ENCODE data around the gene MAU2.

Gene MAU2

GRCh38 chr19:19354007-19354406, 33.4 kb downstream of the MAU2 start:
- TF ChIP-seq EP300 (IDR thresholded peaks at IDR 0.05; ENCODE audit: borderline replicate concordance) (no peak), TCF12 (IDR thresholded peaks at IDR 0.05; ENCODE audit: low read depth) (no peak)

- no peak for TF ChIP-seq RAD21 (IDR thresholded peaks at IDR 0.05; ENCODE audit: low read depth)
- TF ChIP-seq TCF12 (IDR thresholded peaks at IDR 0.05; ENCODE audit: low read depth): no peak
- no peak for TF ChIP-seq EGR1 (IDR thresholded peaks at IDR 0.05)
- no peak for TF ChIP-seq MAX (IDR thresholded peaks at IDR 0.05)
- TF ChIP-seq FOXM1 (IDR thresholded peaks at IDR 0.05; ENCODE audit: borderline replicate concordance, low read depth): no peak
These were observed 34.3 kb downstream of the MAU2 start for GRCh38 chr19:19354932-19355331.

- TF ChIP-seq RAD21 (IDR thresholded peaks at IDR 0.05; ENCODE audit: low read depth) (no peak), TEAD4 (IDR thresholded peaks at IDR 0.05) (no peak), MAX (IDR thresholded peaks at IDR 0.05) (no peak), CREB1 (IDR thresholded peaks at IDR 0.05; ENCODE audit: low read depth) (no peak), FOXM1 (IDR thresholded peaks at IDR 0.05; ENCODE audit: borderline replicate concordance, low read depth) (no peak), CEBPB (IDR thresholded peaks at IDR 0.05) (no peak), NFIC (IDR thresholded peaks at IDR 0.05) (no peak), EP300 (IDR thresholded peaks at IDR 0.05; ENCODE audit: borderline replicate concordance) (no peak)
These were observed 35.0 kb downstream of the MAU2 start for GRCh38 chr19:19355606-19356139.

GRCh38 chr19:19356500-19356899, 35.9 kb downstream of the MAU2 start:
- TF ChIP-seq MAX (IDR thresholded peaks at IDR 0.05): no peak
- TF ChIP-seq TAF1 (IDR thresholded peaks at IDR 0.05; ENCODE audit: low read depth): no peak
- no peak for TF ChIP-seq EP300 (IDR thresholded peaks at IDR 0.05; ENCODE audit: borderline replicate concordance)
- TF ChIP-seq RAD21 (IDR thresholded peaks at IDR 0.05; ENCODE audit: low read depth): no peak
- TF ChIP-seq EGR1 (IDR thresholded peaks at IDR 0.05): no peak
- no peak for TF ChIP-seq ZBTB7A (IDR thresholded peaks at IDR 0.05; ENCODE audit: low read depth)
- TF ChIP-seq CEBPB (IDR thresholded peaks at IDR 0.05): no peak
- TF ChIP-seq TCF12 (IDR thresholded peaks at IDR 0.05; ENCODE audit: low read depth): no peak
- TF ChIP-seq CREB1 (IDR thresholded peaks at IDR 0.05; ENCODE audit: low read depth): no peak
- no peak for TF ChIP-seq USF1 (IDR thresholded peaks at IDR 0.05)

GRCh38 chr19:19356901-19357566, 36.4 kb downstream of the MAU2 start:
- no peak for TF ChIP-seq TCF12 (IDR thresholded peaks at IDR 0.05; ENCODE audit: low read depth)
- TF ChIP-seq USF1 (IDR thresholded peaks at IDR 0.05): no peak
- no peak for TF ChIP-seq MAX (IDR thresholded peaks at IDR 0.05)
- no peak for TF ChIP-seq CEBPB (IDR thresholded peaks at IDR 0.05)
- no peak for TF ChIP-seq YY1 (IDR thresholded peaks at IDR 0.05; ENCODE audit: low read depth)
- no peak for TF ChIP-seq TAF1 (IDR thresholded peaks at IDR 0.05; ENCODE audit: low read depth)
- no peak for TF ChIP-seq FOXM1 (IDR thresholded peaks at IDR 0.05; ENCODE audit: borderline replicate concordance, low read depth)

- TF ChIP-seq USF1 (IDR thresholded peaks at IDR 0.05) (peak; percentile 69), RAD21 (IDR thresholded peaks at IDR 0.05; ENCODE audit: low read depth) (peak; percentile 50), FOXM1 (IDR thresholded peaks at IDR 0.05; ENCODE audit: borderline replicate concordance, low read depth) (no peak), MAX (IDR thresholded peaks at IDR 0.05) (peak; percentile 90)
These were observed 40.5 kb downstream of the MAU2 start for GRCh38 chr19:19361075-19361594.

- TF ChIP-seq ZBTB7A (IDR thresholded peaks at IDR 0.05; ENCODE audit: low read depth): no peak
- TF ChIP-seq TCF12 (IDR thresholded peaks at IDR 0.05; ENCODE audit: low read depth): no peak
- no peak for TF ChIP-seq NFIC (IDR thresholded peaks at IDR 0.05)
- no peak for TF ChIP-seq USF1 (IDR thresholded peaks at IDR 0.05)
- TF ChIP-seq EGR1 (IDR thresholded peaks at IDR 0.05): no peak
- TF ChIP-seq FOXM1 (IDR thresholded peaks at IDR 0.05; ENCODE audit: borderline replicate concordance, low read depth): no peak
- no peak for TF ChIP-seq YY1 (IDR thresholded peaks at IDR 0.05; ENCODE audit: low read depth)
- no peak for TF ChIP-seq MAX (IDR thresholded peaks at IDR 0.05)
- TF ChIP-seq EP300 (IDR thresholded peaks at IDR 0.05; ENCODE audit: borderline replicate concordance): no peak
- no peak for TF ChIP-seq RAD21 (IDR thresholded peaks at IDR 0.05; ENCODE audit: low read depth)
- no peak for TF ChIP-seq TEAD4 (IDR thresholded peaks at IDR 0.05)
These were observed 41.4 kb downstream of the MAU2 start for GRCh38 chr19:19362075-19362474.

Measured in Ishikawa (cell line).